GM21737 (cell line): Measurements from ENCODE around the gene PGRMC2.

ENCODE experiments used
- ATAC-seq: cut with Tn5 transposase; IDR thresholded peaks from one replicate; pipeline ENCODE4 v1.9.1; 2021; ENCODE audit warnings: mild to moderate bottlenecking, moderate library complexity; ENCODE audit not compliant: unreplicated experiment

PGRMC2 gene

GRCh38 chr4:128225148-128225547 is 62.5 kb downstream of the PGRMC2 start:
- ATAC-seq = no peak

GRCh38 chr4:128221586-128221985 is 66.0 kb downstream of the PGRMC2 start:
- no peak for ATAC-seq

- ATAC-seq = no peak
These were observed 67.1 kb downstream of the PGRMC2 start for GRCh38 chr4:128220286-128221235.
